OCI-LY3 (cell line): ENCODE data around the gene EPAS1.

Experiments
- H2AFZ ChIP-seq: fragments of 200-600, 300-600 bp; shearing (Covaris generic); 2 replicates; pipeline ENCODE4 v1.6.0; 2014; ENCODE audit warnings: antibody characterized with exemption, low read depth, low read length
- H3K27ac ChIP-seq: fragments of 200-600, 300-600 bp; sonication (generic); 2 replicates; pipeline ENCODE4 v1.5.1; 2014; ENCODE audit warnings: mild to moderate bottlenecking, low read length, moderate library complexity, mixed read lengths
- H3K27me3 ChIP-seq: fragments of 200-600, 300-600 bp; sonication (generic); 2 replicates; pipeline ENCODE4 v1.6.1; 2014; ENCODE audit warnings: low read depth, low read length, mixed read lengths
- H3K36me3 ChIP-seq: fragments of 200-600, 300-600 bp; sonication (generic); replicated peaks from 2 replicates; pipeline ENCODE3; 2014; ENCODE audit warnings: low read depth, low read length, mixed read lengths
- H3K4me1 ChIP-seq: fragments of 300-600, 200-600 bp; sonication (generic); 2 replicates; pipeline ENCODE4 v1.6.1; 2014; ENCODE audit warnings: low read length, mixed read lengths
- H3K4me2 ChIP-seq: fragments of 200-600, 300-600 bp; sonication (generic); 2 replicates; pipeline ENCODE4 v1.6.1; 2014; ENCODE audit warnings: low read length, mixed read lengths
- H3K4me3 ChIP-seq: fragments of 300-600, 200-600 bp; sonication (generic); 2 replicates; pipeline ENCODE4 v1.5.1; 2014; ENCODE audit warnings: antibody characterized with exemption, mild to moderate bottlenecking, low read length, moderate library complexity
- H3K79me2 ChIP-seq: fragments of 300-600, 200-600 bp; shearing (Covaris generic); 2 replicates; pipeline ENCODE4 v1.6.1; 2014; ENCODE audit warnings: mild to moderate bottlenecking, low read length, mixed read lengths
- H3K9ac ChIP-seq: fragments of 300-600, 200-600 bp; shearing (Covaris generic); 2 replicates; pipeline ENCODE4 v1.6.0; 2014; ENCODE audit warnings: mild to moderate bottlenecking, low read length, moderate library complexity
- H3K9me3 ChIP-seq: fragments of 200-600, 300-600 bp; shearing (Covaris generic); 2 replicates; pipeline ENCODE4 v1.6.1; 2014; ENCODE audit warnings: low read length, mixed read lengths; ENCODE audit not compliant: insufficient read depth
- H4K20me1 ChIP-seq: fragments of 200-600, 300-600 bp; sonication (generic); 2 replicates; pipeline ENCODE4 v1.6.1; 2016; ENCODE audit warnings: low read length, mixed read lengths; ENCODE audit not compliant: insufficient read depth
- CTCF ChIP-seq: fragments of 200-600, 300-600 bp; sonication (generic); IDR thresholded peaks from 2 replicates; pipeline ENCODE4 v1.5.1; 2014; ENCODE audit warnings: antibody characterized with exemption, low read length, low read depth
- EZH2phosphoT487 ChIP-seq: fragments of 200-600 bp; shearing (Covaris generic); IDR thresholded peaks from 2 replicates; pipeline ENCODE4 v1.6.1; 2018; ENCODE audit warnings: antibody characterized with exemption, mixed run types, low read depth

The EPAS1 gene

GRCh38 chr2:46351098-46351749 is 54.0 kb downstream of the EPAS1 start:
- Histone ChIP-seq H4K20me1 (no peaks in the 10 kb centered on the region), H2AFZ (no peak overlapping the region), H3K4me1 (no peaks in the 10 kb centered on the region), H3K4me2 (no peak overlapping the region), H3K4me3 (no peak overlapping the region), H3K36me3 (no peaks in the 10 kb centered on the region), H3K27me3 (0 out of 2 replicates have a peak, but pooled peaks cover 3% of the 10 kb centered on the region), H3K27ac (no peak overlapping the region), H3K79me2 (no peaks in the 10 kb centered on the region), H3K9me3 (no peaks in the 10 kb centered on the region), H3K9ac (no peak overlapping the region)
- TF ChIP-seq CTCF, result no peak

DNA sequence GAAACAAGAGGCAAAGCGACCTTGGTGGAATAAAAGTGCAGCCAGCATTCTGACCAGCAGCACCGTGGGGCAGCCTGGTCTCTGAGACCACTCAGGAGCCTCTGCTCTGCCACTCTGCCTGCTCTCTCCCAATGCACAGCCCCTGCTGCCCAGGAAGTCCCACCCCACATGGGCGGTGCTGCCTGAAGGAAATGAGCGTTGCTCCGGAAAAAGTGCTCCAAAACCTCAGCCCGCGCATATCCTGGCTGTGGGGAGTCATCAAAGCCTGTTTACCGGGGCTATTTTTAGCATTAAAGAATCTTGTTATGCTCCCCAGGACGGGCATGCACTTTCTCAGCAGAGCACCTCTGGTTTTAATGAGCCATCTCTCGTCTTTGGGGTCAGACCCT is 54.5 kb downstream of the EPAS1 start:
- Histone ChIP-seq H3K4me1 (no peaks in the 10 kb centered on the region), H3K9ac (no peak overlapping the region), H3K4me2 (no peak overlapping the region), H3K9me3 (no peaks in the 10 kb centered on the region), H3K36me3 (no peaks in the 10 kb centered on the region), H3K27ac (no peak overlapping the region), H3K27me3 (0 out of 2 replicates have a peak, but pooled peaks cover 3% of the 10 kb centered on the region), H2AFZ (no peak overlapping the region), H3K79me2 (no peaks in the 10 kb centered on the region), H4K20me1 (no peaks in the 10 kb centered on the region), H3K4me3 (no peak overlapping the region)
- TF ChIP-seq EZH2phosphoT487 (no peak), CTCF (no peak)

DNA sequence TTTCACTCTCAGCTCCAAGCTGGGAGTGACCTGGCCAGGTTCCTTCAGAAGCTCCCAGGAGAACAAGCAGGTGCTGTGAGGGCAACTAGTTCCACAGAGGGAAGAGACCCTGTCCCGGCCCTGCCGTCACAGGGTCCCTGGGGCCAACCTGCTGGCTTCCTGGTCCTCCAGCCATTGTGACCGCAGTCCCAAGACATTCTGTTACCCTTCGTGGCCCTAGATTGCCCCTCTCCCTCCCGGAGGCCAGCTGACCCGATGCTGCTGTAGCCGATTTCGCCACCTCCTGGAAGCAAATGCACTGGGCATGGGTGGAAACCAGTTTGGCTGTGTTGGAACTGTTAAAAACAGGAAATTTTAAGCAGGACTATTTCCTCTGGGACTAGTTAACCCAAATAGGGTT is 55.4 kb downstream of the EPAS1 start:
- Histone ChIP-seq H3K9me3 (no peaks in the 10 kb centered on the region), H3K9ac (no peak overlapping the region), H3K27ac (no peak overlapping the region), H3K36me3 (no peaks in the 10 kb centered on the region), H3K4me2 (no peak overlapping the region), H3K4me1 (no peaks in the 10 kb centered on the region), H4K20me1 (no peaks in the 10 kb centered on the region), H3K27me3 (0 out of 2 replicates have a peak, but pooled peaks cover 3% of the 10 kb centered on the region), H3K4me3 (no peak overlapping the region), H2AFZ (no peak overlapping the region), H3K79me2 (no peaks in the 10 kb centered on the region)
- no peak for TF ChIP-seq CTCF
- TF ChIP-seq EZH2phosphoT487, result no peak

- Histone ChIP-seq H3K9me3 (no peaks in the 10 kb centered on the region), H2AFZ (no peak overlapping the region), H3K36me3 (no peaks in the 10 kb centered on the region), H3K4me3 (no peak overlapping the region), H3K27me3 (0 out of 2 replicates have a peak, but pooled peaks cover 3% of the 10 kb centered on the region), H3K27ac (no peak overlapping the region), H3K9ac (no peak overlapping the region), H3K79me2 (no peaks in the 10 kb centered on the region), H4K20me1 (no peaks in the 10 kb centered on the region), H3K4me2 (no peak overlapping the region), H3K4me1 (no peaks in the 10 kb centered on the region)
- TF ChIP-seq EZH2phosphoT487, result no peak
- no peak for TF ChIP-seq CTCF
These were observed 56.3 kb downstream of the EPAS1 start for GRCh38 chr2:46353509-46353908.
